Measurements from ENCODE around the gene PUM1.

DNA sequence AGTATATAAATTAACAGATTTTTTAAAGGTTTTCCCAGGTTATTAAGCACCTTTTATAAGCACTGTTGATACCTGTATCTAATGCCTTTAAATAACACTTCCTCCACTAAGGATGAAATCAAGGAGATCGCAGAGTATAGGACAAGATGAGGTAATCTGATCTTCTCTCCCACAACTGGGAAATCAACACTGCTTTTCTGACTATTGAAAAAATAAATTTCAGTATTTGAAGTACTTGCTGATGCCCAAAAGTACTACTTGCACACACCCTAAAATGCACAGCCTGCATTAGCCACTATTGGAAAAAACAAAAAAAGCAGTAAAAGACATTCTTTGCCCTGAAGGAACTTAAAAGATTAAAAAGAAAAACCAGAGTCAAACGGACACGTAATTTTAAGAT lies 48.6 kb downstream of the PUM1 start:
- TF ChIP-seq, protein P1, sequence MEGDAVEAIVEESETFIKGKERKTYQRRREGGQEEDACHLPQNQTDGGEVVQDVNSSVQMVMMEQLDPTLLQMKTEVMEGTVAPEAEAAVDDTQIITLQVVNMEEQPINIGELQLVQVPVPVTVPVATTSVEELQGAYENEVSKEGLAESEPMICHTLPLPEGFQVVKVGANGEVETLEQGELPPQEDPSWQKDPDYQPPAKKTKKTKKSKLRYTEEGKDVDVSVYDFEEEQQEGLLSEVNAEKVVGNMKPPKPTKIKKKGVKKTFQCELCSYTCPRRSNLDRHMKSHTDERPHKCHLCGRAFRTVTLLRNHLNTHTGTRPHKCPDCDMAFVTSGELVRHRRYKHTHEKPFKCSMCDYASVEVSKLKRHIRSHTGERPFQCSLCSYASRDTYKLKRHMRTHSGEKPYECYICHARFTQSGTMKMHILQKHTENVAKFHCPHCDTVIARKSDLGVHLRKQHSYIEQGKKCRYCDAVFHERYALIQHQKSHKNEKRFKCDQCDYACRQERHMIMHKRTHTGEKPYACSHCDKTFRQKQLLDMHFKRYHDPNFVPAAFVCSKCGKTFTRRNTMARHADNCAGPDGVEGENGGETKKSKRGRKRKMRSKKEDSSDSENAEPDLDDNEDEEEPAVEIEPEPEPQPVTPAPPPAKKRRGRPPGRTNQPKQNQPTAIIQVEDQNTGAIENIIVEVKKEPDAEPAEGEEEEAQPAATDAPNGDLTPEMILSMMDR (IDR thresholded peaks at IDR 0.05): no peak
- no peak for TF ChIP-seq POLR2A (IDR thresholded peaks at IDR 0.05)
